Measurements from ENCODE around the gene UNC80.

Gene UNC80

DNA sequence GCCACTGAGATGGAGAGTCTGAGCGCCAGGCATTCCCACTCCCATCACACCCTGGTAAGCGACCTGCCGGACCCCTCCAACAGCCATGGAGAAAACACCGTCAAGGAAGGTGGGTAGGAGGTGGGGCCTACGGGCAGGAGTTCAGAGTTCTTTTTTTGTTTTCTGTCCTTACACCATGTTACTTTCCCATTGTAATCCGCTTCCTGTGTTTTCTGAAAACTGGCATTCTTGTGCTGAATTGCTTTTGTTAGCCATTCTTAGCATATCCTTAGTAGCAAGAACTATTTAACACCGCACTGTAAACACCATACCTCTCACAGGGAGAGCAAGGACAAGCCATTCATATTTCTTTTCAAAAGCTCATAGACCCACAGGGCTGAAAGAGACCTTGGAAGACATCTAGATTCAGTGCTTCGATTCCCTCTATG lies 46.2 kb downstream of the UNC80 start:
- no peak for DNase-seq (ENCODE audit: low read depth)

DNA sequence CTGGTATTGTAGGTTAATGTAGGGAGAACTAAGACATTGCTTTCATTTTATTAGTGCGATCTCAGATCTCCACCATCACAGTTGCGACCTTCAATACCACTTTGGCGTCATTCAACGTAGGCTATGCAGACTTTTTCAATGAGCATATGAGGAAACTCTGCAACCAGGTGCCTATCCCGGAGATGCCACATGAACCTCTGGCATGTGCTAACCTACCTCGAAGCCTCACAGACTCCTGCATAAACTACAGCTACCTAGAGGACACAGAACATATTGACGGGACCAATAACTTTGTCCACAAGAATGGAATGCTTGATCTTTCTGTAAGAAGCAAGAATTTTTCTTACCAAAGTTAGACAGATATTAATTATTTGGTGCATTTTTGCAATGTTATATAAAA lies 47.3 kb downstream of the UNC80 start:
- DNase-seq (ENCODE audit: low read depth), result no peak

DNA sequence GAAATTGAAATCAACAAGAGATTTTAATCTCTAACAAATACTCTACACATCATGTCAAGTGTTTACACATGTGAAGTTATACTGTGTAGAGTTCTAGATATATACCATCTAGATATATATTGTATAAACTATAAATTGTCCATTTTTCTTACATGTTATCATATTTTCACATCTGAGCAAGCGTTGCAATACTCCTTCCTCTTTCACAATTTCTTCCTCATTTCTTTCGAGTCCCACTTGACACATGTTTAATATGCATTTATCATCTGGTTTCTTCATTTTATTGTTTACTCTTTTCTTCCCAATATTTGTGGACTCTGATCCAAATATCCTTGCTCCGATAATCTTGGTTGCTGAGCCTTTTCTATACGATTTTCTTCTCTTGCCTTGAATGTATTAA lies 50.2 kb downstream of the UNC80 start:
- no peak for DNase-seq (ENCODE audit: low read depth)

DNA sequence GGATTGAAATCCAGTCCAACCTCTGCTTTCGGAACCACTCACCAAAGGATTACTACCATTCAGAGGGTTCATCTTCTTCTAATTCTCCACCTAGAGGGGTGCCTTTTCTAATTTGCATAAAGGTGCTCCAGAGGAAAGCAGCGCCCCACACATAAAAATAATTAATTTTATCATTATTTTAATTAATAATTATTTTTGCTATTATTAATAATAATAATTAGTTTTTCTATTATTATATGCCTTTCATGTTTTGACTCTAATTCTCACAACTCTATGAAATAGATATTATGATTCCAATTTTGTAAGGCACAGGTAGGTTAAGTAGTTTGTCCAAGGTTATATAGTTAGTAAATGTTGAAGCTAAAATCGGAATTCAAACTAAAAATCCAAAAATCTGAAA lies 51.9 kb downstream of the UNC80 start:
- no peak for DNase-seq (ENCODE audit: low read depth)

DNA sequence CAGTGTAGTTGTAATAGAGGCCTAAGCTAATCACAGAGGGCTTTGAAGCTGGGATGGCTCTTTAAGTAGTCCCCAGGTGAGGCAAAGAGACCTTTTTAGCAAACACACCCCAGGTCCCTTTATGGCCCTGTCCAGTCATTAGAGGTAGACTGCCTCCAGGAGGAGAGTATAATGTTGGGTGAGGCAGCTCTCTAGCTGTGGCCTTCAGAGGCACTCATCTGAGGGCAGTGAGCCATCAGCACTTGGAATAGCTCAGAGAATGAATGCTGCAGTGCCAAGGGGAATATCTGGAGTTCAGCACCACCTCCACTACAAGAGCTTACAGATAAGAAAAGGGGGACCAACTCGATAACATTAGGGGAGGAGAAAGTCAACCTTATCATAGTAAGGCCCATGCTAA lies 52.8 kb downstream of the UNC80 start:
- DNase-seq (ENCODE audit: low read depth), result no peak

DNA sequence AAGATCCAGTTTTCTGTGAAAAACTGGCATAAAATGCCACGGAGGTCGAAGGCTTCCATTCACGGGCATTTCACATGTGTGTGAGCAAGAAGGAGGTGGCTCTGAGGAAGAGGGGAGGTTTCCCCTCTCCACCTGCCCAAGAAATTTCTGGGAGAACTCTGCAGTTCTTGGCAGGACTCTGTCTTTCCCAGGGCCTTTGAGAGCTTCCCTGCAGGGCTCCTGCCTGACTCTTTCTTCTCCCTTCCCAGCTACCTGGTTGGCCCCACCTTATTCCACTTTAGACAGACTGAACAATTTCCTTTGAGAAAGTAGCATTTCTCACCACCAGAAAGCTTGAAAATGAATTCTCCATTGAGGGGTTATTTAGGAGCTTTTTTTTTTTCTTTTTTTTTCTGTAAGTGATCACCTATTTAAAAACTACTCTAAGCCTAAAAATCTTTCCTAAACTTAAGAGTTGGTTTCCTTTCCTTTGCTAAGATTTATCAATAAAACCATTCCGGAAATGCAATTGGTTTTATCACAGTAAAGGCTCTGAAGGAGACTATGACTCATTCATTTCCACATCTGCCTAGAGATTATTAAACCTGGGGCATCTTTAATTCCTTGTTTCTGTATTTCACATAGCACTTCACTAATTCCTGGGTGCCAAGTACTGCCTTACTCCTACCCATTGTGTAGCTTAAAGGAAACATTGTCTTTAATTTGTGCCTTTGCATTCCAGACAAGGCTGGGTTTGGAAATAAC lies 59.3 kb downstream of the UNC80 start:
- no peak for DNase-seq (ENCODE audit: low read depth)

DNA sequence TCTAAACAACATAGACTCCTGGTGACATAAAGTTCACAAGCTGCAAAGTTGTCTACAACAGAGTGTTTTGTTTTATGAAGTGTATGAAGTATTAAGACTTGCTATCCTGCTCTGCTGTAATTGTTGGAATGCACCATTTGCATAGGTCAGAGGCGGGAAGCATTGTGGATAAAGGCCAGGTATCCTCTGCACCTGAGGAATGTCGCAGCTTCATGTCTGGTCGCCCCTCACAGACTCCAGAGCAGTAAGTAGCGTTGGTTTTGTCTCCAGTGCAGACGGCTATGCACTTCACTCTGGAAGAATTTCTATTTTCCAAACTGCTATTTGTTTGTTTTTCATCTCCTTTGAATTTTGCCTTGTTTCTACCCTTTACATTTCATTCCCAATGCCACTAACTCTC lies 63.1 kb downstream of the UNC80 start:
- no peak for DNase-seq (ENCODE audit: low read depth)

DNA sequence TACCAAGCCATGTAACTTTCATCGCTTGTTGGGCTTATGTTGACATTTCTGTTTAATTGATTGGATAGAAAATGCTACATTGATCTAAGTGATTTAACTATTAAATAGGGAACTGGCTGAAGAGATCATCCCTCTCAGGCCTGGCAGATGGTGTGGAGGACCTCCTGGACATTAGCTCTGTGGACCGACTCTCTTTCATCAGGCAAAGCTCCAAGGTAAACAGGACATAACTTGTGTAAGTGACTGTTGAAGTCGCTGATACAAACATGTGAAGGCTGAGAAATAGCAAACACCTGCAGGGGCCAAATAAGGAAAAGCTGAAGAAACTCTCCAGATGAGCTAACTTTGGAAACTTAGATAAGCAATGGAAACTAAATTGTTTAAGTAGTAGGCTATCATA lies 68.8 kb downstream of the UNC80 start:
- no peak for DNase-seq (ENCODE audit: low read depth)

DNA sequence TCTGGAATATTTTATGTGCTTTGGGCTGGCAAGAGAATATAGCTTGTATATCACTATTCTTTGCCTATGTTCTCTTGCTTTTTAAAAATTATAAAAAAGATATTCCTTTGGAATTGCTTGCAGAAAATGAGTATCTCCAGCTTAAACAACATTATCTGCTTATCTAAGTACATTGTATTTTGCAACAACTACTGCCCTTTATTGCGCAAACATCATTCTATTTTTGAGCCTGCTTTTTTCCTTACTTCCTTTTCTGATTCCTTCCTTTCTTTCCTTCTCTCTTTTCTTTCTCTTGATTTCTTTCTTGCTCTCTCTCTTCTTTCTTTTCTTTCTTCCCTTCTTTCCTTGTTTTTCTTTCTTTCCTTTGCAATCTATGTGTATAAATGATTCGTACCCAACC lies 74.0 kb downstream of the UNC80 start:
- DNase-seq (ENCODE audit: low read depth), result no peak

DNA sequence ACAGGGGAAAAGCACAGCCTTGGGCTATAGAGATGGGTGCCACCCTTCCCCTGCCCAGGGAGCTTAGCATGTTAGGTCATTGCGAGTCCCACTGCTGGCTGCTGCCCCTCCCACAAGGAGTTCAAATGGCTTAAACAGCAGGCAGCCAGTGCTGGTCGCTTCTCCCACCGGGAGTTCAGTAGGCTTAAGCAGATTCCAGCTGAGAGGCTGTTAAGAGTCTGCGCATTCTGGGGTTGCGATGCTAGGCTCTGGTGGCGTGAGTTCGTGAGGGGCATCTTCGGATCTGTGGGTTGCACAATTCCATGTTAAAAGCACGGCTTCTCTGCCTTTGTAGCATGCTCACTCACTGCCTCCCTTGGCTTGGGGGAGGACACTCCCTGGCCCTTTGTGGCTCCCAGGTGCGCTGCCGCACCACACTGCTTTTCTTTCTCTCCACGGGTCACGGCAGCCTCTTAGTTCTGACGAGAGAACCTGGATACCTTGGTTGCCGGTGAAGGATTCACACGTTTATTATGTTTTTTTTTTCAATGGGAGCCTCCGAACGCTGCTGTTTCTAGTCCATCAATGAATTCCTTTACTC lies 93.2 kb downstream of the UNC80 start:
- DNase-seq (ENCODE audit: low read depth), result no peak

DNA sequence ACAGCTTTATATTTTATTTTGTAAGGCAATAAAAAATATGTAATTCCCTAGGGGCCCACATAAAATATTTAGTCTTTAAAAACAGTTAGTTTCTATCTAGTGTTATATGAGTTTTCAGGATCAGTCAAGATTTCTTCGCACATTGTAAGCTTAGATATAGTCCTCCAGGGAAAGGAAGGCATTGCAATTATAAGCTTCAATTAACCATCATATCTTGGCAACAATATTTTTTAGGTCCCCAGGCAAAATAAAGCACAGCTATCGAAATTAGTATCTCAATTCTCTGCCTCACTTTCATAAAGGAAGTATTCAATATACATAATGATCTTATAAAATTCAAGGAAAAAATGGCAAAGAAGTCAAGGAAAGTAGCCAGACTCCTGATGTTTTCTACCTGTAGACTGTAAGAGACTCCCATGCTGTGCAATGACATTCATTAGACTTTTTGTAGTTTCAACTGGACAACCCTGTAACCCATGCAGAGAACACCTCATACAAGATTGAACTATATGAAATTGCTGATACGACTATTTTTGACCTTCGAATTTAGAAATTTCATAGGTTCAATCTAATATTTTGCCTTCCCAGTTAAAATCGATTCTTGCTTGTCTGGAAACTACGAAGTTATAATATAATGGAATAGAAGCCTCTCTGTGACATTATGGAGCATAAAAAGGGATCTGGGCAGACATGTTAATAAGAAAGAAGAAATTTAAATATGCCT lies 96.8 kb downstream of the UNC80 start:
- DNase-seq (ENCODE audit: low read depth), result no peak

DNA sequence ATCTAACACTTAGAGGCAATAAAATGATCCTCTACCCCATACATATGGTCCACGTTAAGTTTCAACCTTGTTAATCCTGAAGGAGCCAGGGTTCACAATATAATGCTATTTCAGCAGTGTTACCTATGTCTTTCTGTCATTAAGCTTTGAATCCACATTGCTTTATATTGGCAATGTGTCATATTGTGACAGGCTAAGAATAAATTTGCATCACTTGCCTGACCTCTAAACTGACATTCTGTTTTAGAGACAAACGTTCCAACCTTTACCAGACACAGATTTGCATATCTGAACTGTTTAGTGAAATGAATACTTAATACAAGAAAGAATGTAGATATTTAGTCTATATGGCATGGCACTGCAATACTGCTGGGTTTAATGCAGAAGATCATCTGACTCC lies 98.4 kb downstream of the UNC80 start:
- no peak for DNase-seq (ENCODE audit: low read depth)

DNA sequence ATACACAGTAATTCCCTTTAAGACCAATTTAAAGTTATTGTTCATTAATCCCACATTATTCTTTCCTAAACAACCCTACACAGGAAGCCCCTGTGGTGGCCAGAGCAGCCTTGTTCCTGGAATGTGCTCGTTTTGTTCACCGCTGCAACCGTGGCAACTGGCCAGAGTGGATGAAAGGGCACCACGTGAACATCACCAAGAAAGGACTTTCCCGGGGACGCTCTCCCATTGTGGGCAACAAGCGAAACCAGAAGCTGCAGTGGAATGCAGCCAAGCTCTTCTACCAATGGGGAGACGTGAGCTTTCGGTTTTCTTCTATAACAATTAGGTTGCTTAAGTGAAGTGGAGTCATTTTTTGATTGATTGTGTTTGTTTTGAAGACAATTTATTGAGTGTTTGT lies 101.0 kb downstream of the UNC80 start:
- DNase-seq (ENCODE audit: low read depth), result no peak

DNA sequence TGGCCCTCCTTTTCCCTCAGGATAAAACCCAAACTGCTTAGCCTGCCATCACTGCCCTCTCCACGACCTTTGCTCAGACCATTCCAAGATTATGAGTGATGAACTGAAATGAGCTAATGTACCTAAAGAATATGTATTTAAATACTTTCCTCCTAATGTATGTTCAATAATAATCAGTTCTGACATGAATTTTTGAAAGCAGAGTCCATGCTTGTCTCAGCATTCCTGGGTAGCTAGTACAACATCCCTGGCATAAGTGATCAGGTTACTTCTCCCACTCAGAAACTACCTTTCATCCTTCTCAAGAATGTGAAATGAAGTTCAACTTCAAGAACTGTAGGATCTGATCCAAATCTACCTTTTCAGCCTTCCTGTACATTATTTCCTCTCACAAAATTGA lies 103.6 kb downstream of the UNC80 start:
- DNase-seq (ENCODE audit: low read depth), result no peak

DNA sequence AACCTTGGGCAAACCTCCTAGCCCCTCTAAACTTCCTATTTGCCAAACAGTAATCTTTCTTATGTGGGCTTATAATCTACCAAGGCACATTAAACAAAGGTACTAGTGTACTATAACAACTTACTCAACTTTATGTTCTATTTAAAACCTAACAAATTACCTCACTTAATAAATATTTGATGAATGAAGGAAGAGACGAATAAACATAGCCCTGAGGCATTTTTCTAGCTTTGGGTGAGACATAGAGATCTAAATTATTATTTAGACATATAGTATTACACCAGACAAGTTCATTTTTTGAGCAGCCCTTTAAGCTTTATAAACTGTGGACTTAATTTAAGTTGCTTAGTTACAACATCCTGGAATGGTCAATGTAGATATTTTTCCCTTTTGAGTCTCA lies 104.6 kb downstream of the UNC80 start:
- no peak for DNase-seq (ENCODE audit: low read depth)

DNA sequence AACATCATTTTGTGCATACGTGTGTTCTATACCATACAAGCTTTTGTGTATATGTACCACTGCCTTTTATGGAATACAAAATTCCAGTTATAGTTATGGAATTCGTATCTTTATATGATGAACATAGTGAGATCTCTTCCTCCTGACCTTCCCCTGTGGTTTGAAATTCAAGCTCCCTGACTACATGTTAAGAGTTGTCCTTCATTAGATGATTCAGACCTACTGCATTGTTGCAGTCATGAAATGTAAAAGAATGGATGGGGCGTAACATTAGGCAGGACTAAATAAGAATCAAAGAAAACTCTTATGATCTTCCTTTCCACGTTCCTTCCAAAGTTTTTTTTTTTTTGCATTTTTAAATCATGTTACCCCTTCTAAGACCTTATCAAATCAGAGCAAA lies 107.1 kb downstream of the UNC80 start:
- DNase-seq (ENCODE audit: low read depth), result no peak

DNA sequence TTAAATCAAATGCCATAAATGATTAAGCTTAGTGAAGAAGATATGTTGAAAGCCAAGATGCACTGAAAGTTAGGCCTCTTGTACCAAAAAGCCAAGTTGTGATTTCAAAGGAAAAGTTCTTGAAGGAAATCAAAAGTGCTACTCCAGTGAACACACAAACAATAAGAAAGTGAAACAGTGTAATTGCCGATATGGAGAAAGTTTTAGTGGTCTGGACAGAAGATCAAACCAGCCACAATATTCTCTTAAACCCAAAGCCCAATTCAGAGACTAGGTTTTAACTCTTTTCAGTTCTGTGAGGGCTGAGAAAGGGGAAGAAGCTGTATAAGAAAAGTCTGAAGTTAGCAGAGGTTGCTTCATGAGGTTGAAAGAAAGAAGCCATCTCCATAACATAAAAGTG lies 129.0 kb downstream of the UNC80 start:
- no peak for DNase-seq (ENCODE audit: low read depth)

DNA sequence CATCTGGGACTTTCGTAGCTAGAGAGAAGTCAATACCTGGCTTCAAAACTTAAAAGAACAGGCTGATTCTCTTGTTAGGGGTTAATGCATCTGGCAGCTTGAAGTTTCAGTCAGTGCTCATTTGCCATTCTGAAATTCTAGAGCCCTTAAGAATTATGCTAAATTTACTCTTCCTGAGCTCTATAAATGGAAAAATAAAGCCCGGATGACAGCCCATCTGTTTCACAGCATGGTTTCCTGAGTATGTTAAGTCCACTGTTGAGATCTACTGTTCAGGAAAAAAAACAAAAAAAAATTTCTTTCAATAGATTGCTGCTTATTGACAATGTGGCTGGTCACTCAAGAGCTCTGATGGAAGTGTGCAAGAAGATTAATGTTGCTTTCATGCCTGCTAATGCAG lies 129.5 kb downstream of the UNC80 start:
- DNase-seq (ENCODE audit: low read depth), result no peak

DNA sequence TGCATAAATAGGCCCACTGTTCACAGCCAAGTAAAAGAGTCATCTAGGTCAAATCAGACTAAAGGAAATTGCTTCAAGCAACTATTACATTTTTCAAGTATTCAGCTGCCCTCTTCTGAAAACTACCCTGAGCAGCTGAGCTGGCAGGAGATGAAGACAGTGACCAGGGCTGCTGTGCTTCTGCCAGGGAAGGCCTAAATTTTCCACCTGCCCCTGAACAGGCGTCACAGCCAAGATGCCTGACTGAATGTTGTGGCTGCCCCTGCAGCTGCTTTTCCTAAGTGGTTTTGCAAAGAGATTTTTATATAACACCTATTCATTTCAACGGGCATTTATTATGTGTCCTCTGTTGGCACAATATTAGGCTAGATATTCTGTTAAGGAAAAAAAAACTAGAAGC lies 134.1 kb downstream of the UNC80 start:
- DNase-seq (ENCODE audit: low read depth), result no peak

DNA sequence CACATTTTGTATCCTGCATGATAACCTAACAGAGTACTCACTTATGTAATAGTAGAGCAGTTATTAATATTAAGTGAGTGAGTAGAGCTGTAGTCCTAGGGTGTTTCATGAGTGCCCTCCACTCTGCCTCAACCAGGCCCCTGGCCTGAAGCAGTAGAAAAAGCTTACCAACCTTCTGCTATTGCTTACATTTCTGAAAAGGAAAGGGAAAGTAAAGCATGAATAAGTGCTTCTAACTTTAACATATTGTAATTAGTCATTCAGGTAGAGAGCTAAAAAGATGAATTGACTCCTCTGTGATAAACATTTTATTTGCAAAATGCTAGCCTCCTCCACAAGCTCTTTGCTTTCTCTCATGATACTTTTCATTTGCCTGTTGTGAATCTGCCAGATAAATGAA lies 136.1 kb downstream of the UNC80 start:
- DNase-seq (ENCODE audit: low read depth), result no peak

DNA sequence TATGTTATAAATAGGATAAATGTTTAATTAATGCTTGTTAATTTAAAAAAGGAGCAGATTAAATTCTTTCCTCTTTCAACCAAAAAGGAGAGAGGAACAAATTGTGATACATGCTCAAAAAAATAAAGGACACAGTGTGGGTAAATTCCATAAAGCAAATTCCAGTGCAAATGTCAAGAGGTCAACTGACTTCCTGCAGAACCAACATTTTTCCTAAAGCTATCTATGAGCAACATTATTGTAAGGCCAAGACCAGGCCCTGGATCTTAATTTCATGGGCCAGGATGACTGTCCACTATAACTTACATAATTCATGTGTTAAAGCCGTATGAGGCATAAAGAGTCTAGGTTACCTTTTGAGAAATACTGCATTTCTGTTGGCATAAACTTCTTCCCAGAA lies 136.9 kb downstream of the UNC80 start:
- DNase-seq (ENCODE audit: low read depth), result no peak

DNA sequence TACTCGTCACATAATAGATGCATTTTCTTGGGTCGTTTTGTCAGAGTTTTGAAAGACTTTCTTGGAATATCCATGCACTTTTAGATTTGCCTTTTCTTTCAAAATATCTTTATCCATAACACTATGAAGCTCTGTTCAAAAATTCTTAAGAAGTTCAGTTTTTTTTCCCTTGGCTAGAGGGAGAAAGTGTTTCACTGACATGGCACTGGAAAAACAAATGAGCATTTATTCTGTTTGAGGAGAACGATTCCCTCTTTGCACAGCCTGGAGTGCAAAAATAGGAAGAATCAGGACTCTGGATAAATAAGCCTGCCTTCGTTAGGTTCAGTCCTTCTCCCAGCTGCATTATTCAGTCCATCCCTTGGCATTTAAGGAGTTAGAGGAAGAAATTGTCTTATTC lies 139.9 kb downstream of the UNC80 start:
- DNase-seq (ENCODE audit: low read depth), result no peak

DNA sequence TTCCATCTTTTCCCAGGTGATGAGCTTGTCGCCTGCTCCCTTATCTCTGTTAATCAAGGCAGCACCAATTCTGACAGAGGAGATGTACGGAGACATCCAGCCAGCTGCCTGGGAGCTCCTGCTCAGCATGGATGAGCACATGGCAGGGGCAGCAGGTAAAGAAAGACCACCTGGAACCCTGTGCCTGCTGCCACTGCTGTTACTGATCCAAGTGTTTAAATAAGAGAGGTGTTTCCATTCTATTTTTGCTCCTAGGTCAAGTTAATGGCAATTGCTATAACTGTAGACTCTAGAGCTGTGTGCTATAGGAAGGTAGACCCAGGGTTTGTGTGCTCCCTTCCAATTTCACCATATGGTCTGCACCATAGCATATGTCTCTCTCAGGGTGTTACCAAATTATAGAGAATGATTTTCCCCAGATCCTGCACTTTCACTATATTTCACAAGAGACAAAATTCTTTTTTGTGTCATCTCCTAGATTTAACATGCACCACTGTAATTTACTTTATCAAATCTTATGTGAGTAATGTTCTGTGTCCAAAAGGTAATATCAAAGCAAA lies 142.2 kb downstream of the UNC80 start:
- DNase-seq (ENCODE audit: low read depth), result no peak
